ENCODE results near the gene ADORA2A. TPM values are rescaled to one million over a fixed set of nuclear protein-coding genes. Genes with fewer than 3 reads are reported as not detected.

ADORA2A gene
- total RNA-seq, 2 experiments from 2014 or later: 15.5 to 16.4 TPM

GRCh38 chr22:24485170-24485569 is 57.8 kb downstream of the ADORA2A start:
- ChIA-PET CTCF (interaction anchor here (3.5 kb wide), 1 partner anchor 61 kb away, joined by 14 read pairs; no protein-coding TSS in a partner anchor), POLR2A (no interaction called here)
- no peaks in the 10 kb centered on the region for H3K4me1 Mint-ChIP-seq (ENCODE audit: low read depth)
- ATAC-seq (ENCODE audit: poor library complexity): no peak
- no peak overlapping the region for H3K4me3 ChIP-seq (ENCODE audit: low read length)
- H3K9me3 Mint-ChIP-seq: no peaks in the 10 kb centered on the region
- no peaks in the 10 kb centered on the region for H3K27me3 ChIP-seq (ENCODE audit: control insufficient read depth in 1 of 2, insufficient read depth in 2 of 2, low read length in 2 of 2)
- intact Hi-C loops (cut with DNase I, micrococcal nuclease): loop anchor here (2.0 to 5.0 kb wide), 2 partner anchors 60 to 63 kb away; no protein-coding TSS in a partner anchor
- H3K4me1 ChIP-seq (ENCODE audit: insufficient read depth, low read length): no peaks in the 10 kb centered on the region
- H3K27ac Mint-ChIP-seq: no peak overlapping the region
- H3K36me3 ChIP-seq (ENCODE audit: insufficient read depth, low read length): no peaks in the 10 kb centered on the region
- no peaks in the 10 kb centered on the region for H3K27me3 Mint-ChIP-seq
- H3K36me3 Mint-ChIP-seq (ENCODE audit: low read depth): no peaks in the 10 kb centered on the region
- no peak overlapping the region for H3K4me3 Mint-ChIP-seq
- no peak for TF ChIP-seq CTCF (IDR thresholded peaks at IDR 0.05)
- no peaks in the 10 kb centered on the region for H3K9me3 ChIP-seq (ENCODE audit: control insufficient read depth in 1 of 2, insufficient read depth in 1 of 2, low read length in 2 of 2)
- H3K27ac ChIP-seq (ENCODE audit: low read depth in 1 of 2, low read length in 2 of 2): no peak overlapping the region
- no peak for DNase-seq

GRCh38 chr22:24485608-24486007 is 58.2 kb downstream of the ADORA2A start:
- Histone ChIP-seq H3K27ac (ENCODE audit: low read depth in 1 of 2, low read length in 2 of 2) (no peak overlapping the region), H3K27me3 (ENCODE audit: control insufficient read depth in 1 of 2, insufficient read depth in 2 of 2, low read length in 2 of 2) (no peaks in the 10 kb centered on the region), H3K4me3 (ENCODE audit: low read length) (no peak overlapping the region), H3K4me1 (ENCODE audit: insufficient read depth, low read length) (no peaks in the 10 kb centered on the region), H3K9me3 (ENCODE audit: control insufficient read depth in 1 of 2, insufficient read depth in 1 of 2, low read length in 2 of 2) (no peaks in the 10 kb centered on the region), H3K36me3 (ENCODE audit: insufficient read depth, low read length) (no peaks in the 10 kb centered on the region)
- intact Hi-C loops (cut with DNase I, micrococcal nuclease): loop anchor here (2.0 to 5.0 kb wide), 2 partner anchors 61 to 63 kb away; no protein-coding TSS in a partner anchor
- Mint-ChIP-seq H3K4me3 (no peak overlapping the region), H3K27ac (no peak overlapping the region), H3K36me3 (ENCODE audit: low read depth) (no peaks in the 10 kb centered on the region), H3K9me3 (no peaks in the 10 kb centered on the region), H3K27me3 (no peaks in the 10 kb centered on the region), H3K4me1 (ENCODE audit: low read depth) (no peaks in the 10 kb centered on the region)
- POLR2A ChIA-PET: no interaction called here
- DNase-seq: peak in 5 of 14 experiments; percentile 7 to 59 (median 46)
- peak; percentile 62 for ATAC-seq (ENCODE audit: poor library complexity)
- peak; percentile 53 for TF ChIP-seq CTCF (IDR thresholded peaks at IDR 0.05)
- CTCF ChIA-PET: interaction anchor here (3.5 kb wide), 1 partner anchor 62 kb away, joined by 14 read pairs; no protein-coding TSS in a partner anchor

- H3K27me3 Mint-ChIP-seq: no peaks in the 10 kb centered on the region
- intact Hi-C loops (cut with DNase I, micrococcal nuclease): loop anchor here in 1 of 2 experiments (5.0 kb wide), 1 partner anchor 64 kb away; no protein-coding TSS in a partner anchor
- no peaks in the 10 kb centered on the region for H3K9me3 Mint-ChIP-seq
- ChIA-PET CTCF (interaction anchor here (0.6 kb wide), 1 partner anchor 49 kb away, joined by 3 read pairs; no protein-coding TSS in a partner anchor), POLR2A (no interaction called here)
- no peak overlapping the region for H3K4me3 ChIP-seq (ENCODE audit: low read length)
- H3K27ac ChIP-seq (ENCODE audit: low read depth in 1 of 2, low read length in 2 of 2): no peak overlapping the region
- H3K4me3 Mint-ChIP-seq: no peak overlapping the region
- no peaks in the 10 kb centered on the region for H3K36me3 Mint-ChIP-seq (ENCODE audit: low read depth)
- DNase-seq: peak in 1 of 14 experiments; percentile 39
- no peaks in the 10 kb centered on the region for H3K4me1 ChIP-seq (ENCODE audit: insufficient read depth, low read length)
- H3K4me1 Mint-ChIP-seq (ENCODE audit: low read depth): no peaks in the 10 kb centered on the region
- H3K36me3 ChIP-seq (ENCODE audit: insufficient read depth, low read length): no peaks in the 10 kb centered on the region
- no peak for ATAC-seq (ENCODE audit: poor library complexity)
- H3K27ac Mint-ChIP-seq: no peak overlapping the region
- no peaks in the 10 kb centered on the region for H3K9me3 ChIP-seq (ENCODE audit: control insufficient read depth in 1 of 2, insufficient read depth in 1 of 2, low read length in 2 of 2)
- TF ChIP-seq CTCF (IDR thresholded peaks at IDR 0.05): no peak
- H3K27me3 ChIP-seq (ENCODE audit: control insufficient read depth in 1 of 2, insufficient read depth in 2 of 2, low read length in 2 of 2): no peaks in the 10 kb centered on the region
These were observed 59.1 kb downstream of the ADORA2A start for GRCh38 chr22:24486501-24486921.

All from CD4-positive, alpha-beta T cell (primary cell).